Fibroblast of lung (primary cell): ENCODE measurements around the gene COA6.

Experiments used
- CTCF ChIP-seq, 2 donors: IDR thresholded peaks in 1 of 2; conservative IDR thresholded peaks in 1 of 2; 1 replicate in 1 of 2; 2 replicates in 1 of 2; pipeline ENCODE4 v1.5.1; 2011 to 2012; ENCODE audit warnings: low read length in 2 of 2, control low read depth in 1 of 2, inconsistent platforms in 1 of 2, low read depth in 1 of 2, mild to moderate bottlenecking in 1 of 2
- EZH2 ChIP-seq: IDR thresholded peaks from 2 replicates; pipeline ENCODE4 v1.5.1; 2012; ENCODE audit warnings: low read length, control low read depth, mild to moderate bottlenecking; ENCODE audit errors: missing control alignments

- no peak for TF ChIP-seq CTCF (conservative IDR thresholded peaks at IDR 0.05 in 1 of 2, IDR thresholded peaks at IDR 0.05 in 1 of 2; ENCODE audit: low read depth in 1 of 2, low read length in 2 of 2)
- no peak for TF ChIP-seq EZH2
Measured at GRCh38 chr1:234433563-234434285, 60.5 kb downstream of the COA6 start.
